Measurements from ENCODE around the gene ERICH2. TPM values are rescaled to one million over a fixed set of nuclear protein-coding genes. Genes with fewer than 3 reads are reported as not detected.
A peak's percentile ranks its signal among the peaks of the same experiment; 100 is the strongest.

ERICH2 gene
- total RNA-seq, 3 donors from 2014 or later: 0.92 TPM; not detected in 2

GRCh38 chr2:170766693-170767092 is 3.5 kb upstream of the ERICH2 start:
- Histone ChIP-seq H3K36me3 (ENCODE audit: low read depth) (no peaks in the 10 kb centered on the region), H3K9me3 (no peaks in the 10 kb centered on the region), H3K4me3 (no peak overlapping the region), H3K4me1 (ENCODE audit: low read depth) (no peaks in the 10 kb centered on the region)
- no peak for TF ChIP-seq CTCF (IDR thresholded peaks at IDR 0.05)
- DNase-seq (no peak), ATAC-seq (no peak)
- intact Hi-C loops (cut with DNase I, micrococcal nuclease): no loop called here

GRCh38 chr2:170770606-170771420 is 635 bp downstream of the ERICH2 start:
- intact Hi-C loops (cut with DNase I, micrococcal nuclease): no loop called here
- Histone ChIP-seq H3K4me3 (peak overlapping the region; percentile 17), H3K36me3 (ENCODE audit: low read depth) (no peaks in the 10 kb centered on the region), H3K9me3 (no peaks in the 10 kb centered on the region), H3K4me1 (ENCODE audit: low read depth) (no peaks in the 10 kb centered on the region)
- no peak for TF ChIP-seq CTCF (IDR thresholded peaks at IDR 0.05)
- peak; percentile 97 for ATAC-seq
- DNase-seq: peak; percentile 83 to 89 (median 88)

- no peak for DNase-seq
- intact Hi-C loops (cut with DNase I, micrococcal nuclease): no loop called here
- no peaks in the 10 kb centered on the region for H3K4me1 ChIP-seq (ENCODE audit: low read depth)
- H3K4me3 ChIP-seq: no peak overlapping the region
- no peaks in the 10 kb centered on the region for H3K36me3 ChIP-seq (ENCODE audit: low read depth)
- H3K9me3 ChIP-seq: no peaks in the 10 kb centered on the region
- no peak for ATAC-seq
- no peak for TF ChIP-seq CTCF (IDR thresholded peaks at IDR 0.05)
Observed at GRCh38 chr2:170771421-170771937, 1.3 kb downstream of the ERICH2 start.

- no peaks in the 10 kb centered on the region for H3K4me1 ChIP-seq (ENCODE audit: low read depth)
- H3K9me3 ChIP-seq: no peaks in the 10 kb centered on the region
- TF ChIP-seq CTCF (IDR thresholded peaks at IDR 0.05): no peak
- intact Hi-C loops (cut with DNase I, micrococcal nuclease): no loop called here
- DNase-seq: no peak
- no peak for ATAC-seq
- H3K4me3 ChIP-seq: no peak overlapping the region
- no peaks in the 10 kb centered on the region for H3K36me3 ChIP-seq (ENCODE audit: low read depth)
Observed at GRCh38 chr2:170772295-170772694, 2.1 kb downstream of the ERICH2 start.

GRCh38 chr2:170774074-170774473 is 3.9 kb downstream of the ERICH2 start:
- Histone ChIP-seq H3K4me3 (no peak overlapping the region), H3K9me3 (no peaks in the 10 kb centered on the region), H3K4me1 (ENCODE audit: low read depth) (no peaks in the 10 kb centered on the region), H3K36me3 (ENCODE audit: low read depth) (no peaks in the 10 kb centered on the region)
- intact Hi-C loops (cut with DNase I, micrococcal nuclease): no loop called here
- DNase-seq (no peak), ATAC-seq (no peak)
- no peak for TF ChIP-seq CTCF (IDR thresholded peaks at IDR 0.05)

Data from mucosa of descending colon (tissue), 3 donors.